ENCODE results near the gene NFIX.

Gene NFIX

GRCh38 chr19:13035820-13036365 is 40.6 kb downstream of the NFIX start:
- DNase-seq (ENCODE audit: insufficient read length, low spot score) (no peak), FAIRE-seq (no peak)
- no peak for TF ChIP-seq CTCF (IDR thresholded peaks at IDR 0.05; ENCODE audit: insufficient read depth, missing control alignments)

GRCh38 chr19:13036366-13036976 is 41.2 kb downstream of the NFIX start:
- DNase-seq (ENCODE audit: insufficient read length, low spot score) (no peak), FAIRE-seq (no peak)
- TF ChIP-seq CTCF (IDR thresholded peaks at IDR 0.05; ENCODE audit: insufficient read depth, missing control alignments) = peak; percentile 14

DNA sequence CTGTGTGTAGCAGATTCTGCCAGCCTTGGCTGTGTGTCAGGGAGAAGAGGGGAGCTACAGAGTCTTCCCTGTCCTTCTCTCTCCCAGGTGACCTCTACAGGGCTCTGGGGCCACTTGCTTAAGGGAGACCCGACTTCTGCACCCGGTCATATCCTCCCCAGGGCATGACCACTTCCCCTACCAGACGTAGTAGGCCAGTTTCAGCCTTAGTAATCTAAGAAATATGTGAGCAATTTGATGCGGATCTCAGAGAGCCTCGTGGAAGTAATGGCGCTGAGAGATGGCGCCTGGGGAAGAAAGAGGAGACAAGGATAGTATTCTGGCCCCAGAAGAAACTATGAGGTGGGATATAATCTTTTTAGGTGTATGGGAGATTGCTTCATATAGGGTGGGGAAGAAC is 41.9 kb downstream of the NFIX start:
- TF ChIP-seq CTCF (IDR thresholded peaks at IDR 0.05; ENCODE audit: insufficient read depth, missing control alignments) = no peak
- DNase-seq (ENCODE audit: insufficient read length, low spot score) = no peak
- no peak for FAIRE-seq

DNA sequence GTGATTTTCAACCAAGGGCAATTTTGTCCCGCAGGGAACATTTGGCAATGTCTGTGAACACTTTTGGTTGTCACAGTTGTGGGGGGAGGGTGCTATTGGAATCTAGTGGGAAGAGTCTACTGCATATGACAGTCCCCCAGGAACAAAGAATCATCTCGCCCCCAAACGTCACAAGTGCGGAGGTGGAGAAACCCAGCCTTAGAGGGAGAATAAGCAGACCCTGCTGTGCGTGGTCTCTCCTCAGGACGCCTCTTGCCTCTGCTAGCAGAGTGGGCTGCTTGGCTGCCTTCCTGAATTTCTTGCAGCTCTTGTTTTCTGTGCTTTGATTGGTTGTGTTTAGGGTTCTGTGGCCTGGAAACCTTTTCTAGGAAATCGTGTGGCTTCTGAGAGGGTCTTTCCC is 42.5 kb downstream of the NFIX start:
- no peak for FAIRE-seq
- TF ChIP-seq CTCF (IDR thresholded peaks at IDR 0.05; ENCODE audit: insufficient read depth, missing control alignments) = no peak
- DNase-seq (ENCODE audit: insufficient read length, low spot score) = no peak

DNA sequence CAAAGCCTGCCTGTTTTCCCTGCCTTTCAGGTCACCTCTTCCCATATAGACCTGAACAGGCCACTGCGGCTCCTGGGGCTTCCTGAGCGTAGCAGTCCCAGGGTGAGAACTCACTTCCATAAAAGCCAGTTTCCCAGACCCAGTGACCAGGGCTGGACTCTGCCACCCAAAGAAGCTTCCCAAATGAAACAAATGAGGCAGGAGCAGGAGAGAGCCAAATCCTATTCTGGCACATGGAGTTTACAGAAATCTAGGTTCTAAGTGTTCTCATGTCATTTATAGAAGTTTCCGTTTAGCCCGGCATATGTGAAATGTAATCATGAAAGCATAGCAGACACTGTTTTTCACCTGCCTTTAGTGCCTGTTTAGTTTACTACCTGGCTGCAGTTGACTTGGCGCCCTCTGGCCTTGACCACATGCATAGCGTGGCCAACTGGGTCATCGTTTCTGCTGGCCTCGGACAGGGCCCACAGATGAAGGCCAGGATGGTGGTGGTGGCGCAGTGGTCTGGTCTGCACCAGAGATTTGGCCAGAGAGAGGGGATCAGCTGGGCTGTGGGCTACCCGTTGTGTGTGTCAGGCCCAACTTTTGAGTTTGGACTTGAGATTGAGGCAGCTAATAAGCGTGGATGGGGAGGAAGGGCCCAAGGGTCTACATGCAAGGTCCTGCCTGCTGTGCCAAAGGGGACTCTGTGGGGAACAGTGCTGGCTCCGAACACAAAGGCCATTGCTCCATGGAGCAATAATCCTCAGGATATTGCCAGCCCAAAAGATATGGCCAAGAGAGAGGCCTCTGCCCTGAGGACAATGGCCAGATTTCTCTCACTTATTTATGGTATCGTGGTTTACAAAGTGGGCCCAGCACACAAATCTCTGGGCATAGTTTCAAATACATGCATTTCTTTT is 43.3 kb downstream of the NFIX start:
- no peak for TF ChIP-seq CTCF (IDR thresholded peaks at IDR 0.05; ENCODE audit: insufficient read depth, missing control alignments)
- FAIRE-seq = no peak

DNA sequence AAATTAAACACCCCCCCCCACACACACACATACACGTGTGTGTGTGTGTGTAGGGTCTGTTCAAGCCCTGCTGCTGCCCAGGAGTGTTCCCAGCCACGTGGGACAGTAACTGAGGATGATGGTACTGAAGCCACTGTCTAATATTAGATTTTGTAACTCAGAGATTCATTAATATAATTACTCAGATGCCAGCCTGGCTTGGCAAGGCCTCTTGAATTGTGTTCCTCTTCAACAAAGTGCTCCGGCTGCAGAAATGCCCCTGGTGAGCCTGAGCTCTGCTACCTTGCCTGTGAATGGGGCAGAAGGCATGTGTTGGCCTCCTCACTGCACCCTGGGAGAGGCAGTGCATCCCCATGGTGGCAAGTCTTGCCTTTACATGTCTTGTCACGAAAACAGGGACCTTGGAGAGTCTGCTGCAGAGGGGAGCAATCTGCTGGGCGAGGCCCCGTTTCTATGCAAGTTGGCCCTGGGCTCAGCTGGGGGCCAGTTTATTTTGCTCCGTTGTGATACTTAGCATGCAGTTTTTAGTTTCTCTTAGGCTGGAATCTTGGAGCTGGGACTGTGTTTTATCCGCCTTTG is 44.0 kb downstream of the NFIX start:
- no peak for DNase-seq (ENCODE audit: insufficient read length, low spot score)
- FAIRE-seq = no peak
- TF ChIP-seq CTCF (IDR thresholded peaks at IDR 0.05; ENCODE audit: insufficient read depth, missing control alignments) = no peak

More for the DNA sequence above, 43.3 kb downstream of the NFIX start:
- DNase-seq (ENCODE audit: insufficient read length, low spot score) = no peak

Measured in D721Med (cell line).